HPDE6-E6E7 (cell line): ENCODE results near the gene LTN1.
"Not testable (repeated sequence)": the region's sequence is repeated elsewhere in the genome, so short reads cannot be mapped to it uniquely, and the experiment has no call there.

Experiments used
- DNase-seq: peaks from one replicate; pipeline ENCODE4 v3.0.0; 2011; ENCODE audit warnings: missing footprints; ENCODE audit errors: extremely low spot score

Gene LTN1

DNA sequence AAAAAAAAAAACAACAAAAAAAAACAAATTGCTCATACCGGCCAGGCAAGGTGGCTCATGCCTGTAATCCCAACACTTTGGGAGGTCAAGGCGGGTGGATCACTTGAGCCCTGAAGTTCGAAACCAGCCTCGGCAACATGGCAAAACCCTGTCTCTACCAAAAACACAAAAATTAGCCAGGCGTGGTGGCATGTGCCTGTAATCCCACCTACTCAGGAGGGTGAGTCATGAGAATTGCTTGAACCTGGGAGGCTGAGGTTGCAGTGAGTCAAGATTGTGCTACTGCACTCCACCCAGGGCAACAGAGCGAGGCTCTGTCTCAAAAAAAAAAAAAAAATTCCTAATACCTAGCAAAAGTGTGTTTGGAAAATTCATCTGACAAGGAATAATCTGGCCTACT is 4.5 kb downstream of the LTN1 start:
- DNase-seq = not testable (repeated sequence)

DNA sequence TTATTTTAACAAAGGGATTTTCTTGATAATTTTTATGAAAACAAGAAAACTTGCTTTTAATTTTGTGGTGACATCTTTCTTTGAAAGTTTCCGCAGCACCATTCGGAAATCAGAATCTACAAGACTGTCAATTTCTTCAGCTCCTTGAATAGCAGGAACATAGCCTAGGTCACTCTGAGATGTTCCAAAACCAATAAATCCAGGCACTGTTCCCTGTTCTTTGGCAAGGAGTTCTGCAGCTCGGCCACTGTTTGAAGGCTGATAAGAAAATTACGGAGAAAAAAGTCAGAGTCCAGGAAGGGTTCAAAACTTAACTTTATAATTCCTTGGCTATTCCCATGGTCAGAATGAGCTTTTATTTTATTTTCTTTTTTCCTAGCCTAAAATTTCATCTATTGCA is 6.0 kb downstream of the LTN1 start:
- no peak for DNase-seq

DNA sequence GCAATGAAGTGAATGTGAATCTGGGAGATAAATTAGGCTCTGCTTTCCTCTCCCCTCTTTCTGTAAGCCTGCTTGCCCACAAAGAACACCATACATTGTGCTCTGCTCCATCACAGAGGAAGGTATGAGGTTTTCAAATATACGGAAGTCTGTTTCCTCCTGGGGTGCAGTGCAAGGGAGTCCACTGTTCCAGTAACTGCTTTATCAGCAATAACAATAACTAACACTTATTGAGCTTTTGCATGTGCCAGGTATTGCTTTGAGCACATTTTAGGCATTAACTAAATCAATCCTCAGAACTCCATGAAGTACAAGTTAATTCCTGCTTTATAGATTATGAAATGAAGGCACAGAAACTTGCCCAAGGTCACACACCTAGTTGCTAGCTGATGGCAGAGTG is 10.0 kb downstream of the LTN1 start:
- DNase-seq = no peak

DNA sequence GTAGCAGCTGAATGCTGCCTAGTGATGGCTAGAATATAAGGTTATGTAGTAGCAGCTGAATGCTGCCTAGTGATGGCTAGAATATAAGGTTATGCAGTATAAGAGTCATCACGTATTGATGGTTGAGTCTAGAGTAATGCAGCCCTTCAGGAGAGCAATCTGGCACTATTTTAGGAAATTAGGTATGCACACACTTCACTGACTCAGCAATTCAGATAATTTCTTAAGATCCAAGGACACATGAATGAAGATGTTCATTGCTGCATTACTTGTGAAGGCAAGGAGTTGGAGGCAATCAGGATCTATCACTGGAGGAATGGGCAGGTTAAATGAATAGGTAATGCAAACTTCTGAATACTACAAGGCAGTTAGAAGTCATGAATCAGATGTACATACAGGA is 13.6 kb downstream of the LTN1 start:
- no peak for DNase-seq

DNA sequence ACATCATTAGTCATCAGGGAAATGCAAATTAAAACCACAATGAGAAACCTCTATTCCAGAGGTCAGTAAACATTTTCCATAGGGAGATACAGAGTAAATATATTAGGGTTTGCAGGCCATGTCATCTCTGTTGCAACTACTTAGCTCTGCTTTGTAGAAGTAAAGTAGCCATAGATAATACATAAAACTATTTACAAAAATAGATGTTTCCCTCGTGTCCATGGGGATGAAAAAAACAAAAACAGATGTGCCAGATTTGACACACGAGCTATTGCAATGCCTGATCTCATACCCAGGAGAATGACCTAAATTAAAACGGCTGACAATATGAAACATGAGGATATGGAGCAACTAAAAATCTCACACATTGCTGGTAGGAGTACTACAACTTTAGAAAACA is 17.3 kb downstream of the LTN1 start:
- DNase-seq = no peak

DNA sequence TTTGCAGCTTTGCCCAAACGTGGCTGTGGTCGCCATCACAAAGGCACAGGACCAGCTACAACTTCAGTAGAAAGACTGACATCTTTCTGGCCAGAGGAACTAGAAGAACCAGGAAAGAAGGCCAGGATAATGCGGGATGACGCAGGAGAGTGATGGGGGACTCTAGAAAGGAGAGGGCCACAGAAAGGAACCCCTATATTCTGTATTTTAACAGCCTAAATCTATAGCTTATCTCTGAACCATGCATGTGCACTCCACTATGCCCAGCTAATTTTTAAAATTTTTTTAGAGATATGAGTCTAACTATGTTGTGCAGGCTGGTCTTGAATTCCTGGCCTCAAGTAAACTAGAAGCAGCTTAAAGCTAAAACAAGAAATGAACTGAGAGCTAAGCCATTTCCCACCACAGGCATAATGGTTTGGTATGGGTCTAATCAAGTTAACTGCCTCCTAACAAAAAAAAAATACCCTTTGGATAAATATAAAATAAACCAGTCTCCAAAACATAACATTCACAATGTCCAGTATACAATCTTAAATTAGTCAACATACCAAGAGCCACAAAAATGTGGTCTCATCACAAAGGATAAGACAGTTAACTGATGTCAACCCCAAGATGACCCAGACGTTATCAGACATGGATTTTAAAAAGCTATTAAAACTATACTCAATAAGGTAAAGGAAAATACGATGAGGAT is 18.0 kb downstream of the LTN1 start:
- no peak for DNase-seq

DNA sequence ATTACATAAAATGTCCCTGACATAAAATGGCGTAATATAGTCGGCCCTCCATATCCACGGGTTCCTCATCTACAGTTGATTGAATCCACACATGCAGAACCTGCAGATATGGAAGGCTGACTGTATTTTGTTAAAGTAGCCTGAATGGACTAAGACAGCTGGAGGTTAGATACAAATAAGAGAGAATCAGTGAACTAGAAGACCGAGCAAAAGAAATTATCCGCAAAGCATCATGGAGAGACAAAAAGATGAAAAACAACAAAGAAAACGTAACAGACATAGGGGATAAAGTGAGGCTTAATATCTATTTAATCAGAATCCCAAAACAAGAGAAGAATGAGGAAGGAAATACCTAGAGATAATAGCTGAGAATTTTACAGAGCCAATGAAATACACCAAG is 20.3 kb downstream of the LTN1 start:
- DNase-seq = no peak

DNA sequence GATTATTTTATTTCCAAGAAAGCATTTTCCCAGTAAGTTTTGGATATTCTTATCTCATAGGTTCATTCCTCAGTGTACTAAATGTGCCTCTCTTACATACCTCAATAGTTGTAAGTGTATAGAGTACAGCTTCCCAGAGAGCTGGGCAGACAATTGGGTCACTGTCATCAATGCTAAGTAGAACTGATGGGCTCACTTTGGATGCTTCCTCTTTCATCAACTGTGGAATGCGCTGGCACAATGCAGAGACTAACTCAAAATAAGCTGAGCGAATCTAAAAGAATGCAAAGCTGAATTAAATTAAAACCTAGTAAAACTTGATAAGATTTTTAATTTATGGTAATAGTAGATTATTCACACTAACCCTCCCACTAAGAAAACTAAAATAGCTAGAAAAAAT is 21.5 kb downstream of the LTN1 start:
- no peak for DNase-seq

DNA sequence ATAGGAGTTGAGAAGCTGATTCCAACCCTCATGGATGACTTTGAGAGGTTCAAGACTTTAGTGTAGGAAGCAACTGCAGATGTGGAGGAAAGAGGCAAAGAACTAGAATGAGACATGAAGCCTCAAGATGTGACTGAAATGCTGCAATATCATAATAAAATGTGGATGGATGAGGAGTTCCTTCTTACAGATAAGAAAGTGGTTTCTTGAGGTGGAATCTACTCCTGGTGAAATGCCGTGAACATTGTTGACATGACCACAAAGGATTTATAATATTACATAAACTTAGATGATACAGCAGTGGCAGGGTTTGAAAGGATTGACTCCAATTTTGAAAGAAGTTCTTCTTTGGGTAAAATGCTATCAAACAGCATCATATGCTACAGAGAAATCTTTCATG is 28.8 kb downstream of the LTN1 start:
- no peak for DNase-seq

DNA sequence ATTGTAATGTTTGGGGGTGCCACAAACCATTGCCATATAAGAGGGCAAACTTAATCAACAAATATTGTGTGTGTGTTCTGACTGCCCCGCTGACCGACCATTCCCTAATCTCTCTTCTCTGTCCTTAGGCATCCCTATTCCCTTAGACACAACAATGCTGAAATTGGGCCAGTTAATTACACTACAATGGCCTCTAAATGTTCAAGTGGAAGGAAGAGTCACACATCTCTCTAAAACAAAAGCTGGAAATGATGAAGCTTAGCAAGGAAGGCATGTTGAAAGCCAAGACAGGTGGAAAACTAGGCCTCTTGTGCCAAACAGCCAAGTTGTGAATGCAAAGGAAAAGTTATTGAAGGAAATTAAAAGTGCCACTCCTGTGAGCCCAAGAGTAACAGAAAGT is 30.2 kb downstream of the LTN1 start:
- DNase-seq = no peak

DNA sequence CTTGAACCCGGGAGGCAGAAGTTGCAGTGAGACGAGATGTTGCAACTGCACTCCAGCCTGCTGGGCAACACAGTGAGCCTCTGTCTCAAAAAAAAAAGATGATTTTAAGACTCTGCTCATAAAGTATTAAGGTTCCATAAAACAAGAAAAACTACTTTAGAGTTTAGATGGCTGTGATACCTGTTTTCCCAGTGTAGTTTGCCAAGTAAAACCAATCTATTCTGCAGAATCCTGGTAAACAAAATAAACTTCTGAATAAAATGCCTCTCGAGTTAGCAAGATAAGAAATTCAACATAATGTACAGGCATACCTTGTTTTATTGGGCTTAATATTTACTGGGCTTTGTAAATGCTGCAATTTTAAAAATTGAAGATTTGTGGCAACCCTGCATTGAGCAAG is 30.8 kb downstream of the LTN1 start:
- no peak for DNase-seq

DNA sequence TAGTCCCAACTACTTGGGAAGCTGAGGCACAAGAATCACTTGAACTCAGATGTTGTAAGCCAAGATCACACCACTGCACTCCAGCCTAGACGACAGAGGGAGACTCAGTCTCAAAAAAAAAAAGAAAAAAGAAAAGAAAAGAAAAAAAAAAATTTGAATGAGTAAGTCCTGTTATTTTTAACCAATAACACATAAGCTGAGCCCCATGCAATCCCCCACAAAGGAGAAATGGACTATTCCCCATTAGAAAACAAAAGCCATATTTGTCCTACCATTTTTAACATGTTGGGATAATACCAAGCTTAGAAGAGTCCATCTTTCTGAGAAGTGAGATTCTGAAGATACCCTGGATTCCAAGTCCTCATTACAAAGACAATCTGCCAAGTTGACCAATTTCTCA is 32.4 kb downstream of the LTN1 start:
- DNase-seq = no peak

DNA sequence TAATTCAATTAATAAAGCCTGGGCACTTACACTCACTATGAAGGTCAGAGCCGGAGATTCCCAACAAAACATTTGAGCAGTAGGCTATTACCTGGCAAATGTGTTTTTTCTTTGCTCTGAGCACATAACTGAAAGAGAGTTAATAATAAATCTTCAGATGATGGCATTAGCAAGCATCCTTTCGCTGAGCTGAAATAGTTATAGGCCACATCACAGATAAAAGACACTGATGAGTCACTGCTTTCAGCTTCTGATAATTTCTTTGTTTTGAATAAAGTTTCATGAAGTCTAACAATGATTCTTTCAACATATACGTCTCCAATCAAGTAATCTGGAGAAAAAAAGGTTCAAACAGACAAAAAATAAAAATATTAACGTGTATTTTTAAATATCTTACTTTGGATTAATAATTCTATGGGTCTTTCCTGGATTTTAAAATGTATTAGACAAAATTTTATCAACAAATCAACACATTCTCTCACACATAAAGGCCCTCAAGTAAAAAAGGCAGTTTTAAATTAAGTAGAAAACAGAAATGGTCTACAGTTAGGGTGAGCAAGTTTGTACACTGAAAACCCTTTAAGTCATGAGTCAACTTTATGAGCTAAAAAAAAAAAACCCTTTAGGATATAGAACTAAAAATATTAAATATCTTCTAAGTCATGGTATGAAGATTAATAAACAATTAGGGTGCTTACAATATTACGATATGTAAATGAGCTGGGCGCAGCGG is 33.1 kb downstream of the LTN1 start:
- no peak for DNase-seq

DNA sequence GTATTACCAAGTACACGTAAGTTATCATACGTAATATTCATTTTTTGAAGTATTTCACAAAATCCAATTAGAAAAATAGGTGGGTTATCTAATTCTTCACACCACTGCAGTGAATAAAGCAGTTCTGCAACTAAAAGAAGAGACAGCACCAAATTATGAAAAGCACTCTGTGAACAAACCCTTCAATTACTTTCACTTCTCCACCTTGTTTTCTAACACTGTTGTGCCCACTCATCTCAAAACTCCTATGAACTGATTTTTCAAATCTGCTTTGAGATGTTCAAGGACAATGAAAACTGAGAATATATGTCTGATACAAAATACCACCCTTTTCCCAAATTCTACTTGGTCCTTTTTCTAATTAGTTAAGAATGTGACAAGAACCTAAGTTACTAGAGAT is 39.4 kb downstream of the LTN1 start:
- no peak for DNase-seq

DNA sequence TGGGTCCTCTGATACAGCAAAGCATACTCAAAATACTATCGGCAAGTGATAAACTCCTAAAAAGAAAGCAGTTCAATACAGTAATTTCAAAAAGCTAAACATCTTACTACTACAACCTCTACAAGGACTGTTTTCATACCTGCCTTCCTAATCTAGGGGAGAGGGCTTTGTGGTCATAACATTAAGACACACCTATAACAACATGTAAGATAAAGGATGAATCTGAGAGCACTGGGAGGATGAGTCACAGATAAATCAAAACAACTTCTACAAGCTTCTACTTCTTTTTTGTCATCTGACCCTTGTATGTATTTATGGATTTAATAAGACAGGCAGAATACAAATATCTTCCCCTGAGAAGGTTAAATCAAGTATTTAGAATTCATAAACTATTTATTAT is 40.0 kb downstream of the LTN1 start:
- DNase-seq = no peak

DNA sequence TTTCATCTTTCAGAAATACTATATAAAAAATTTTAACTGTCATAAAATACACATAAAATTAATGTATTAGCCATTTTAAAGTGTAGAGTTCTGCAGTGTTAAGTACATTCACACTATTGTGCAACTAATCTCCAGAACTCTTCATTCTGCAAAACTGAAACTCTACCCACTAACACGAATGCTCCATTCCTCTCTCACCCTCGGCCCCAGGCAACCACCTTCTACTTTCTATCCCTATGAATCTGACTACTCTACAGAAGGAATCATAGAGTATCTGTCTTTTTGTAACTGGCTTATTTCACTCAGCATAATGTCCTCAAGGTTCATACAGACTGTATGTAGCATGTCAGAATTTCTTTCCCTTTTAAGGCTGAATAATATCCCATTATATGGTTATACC is 43.4 kb downstream of the LTN1 start:
- DNase-seq = no peak

DNA sequence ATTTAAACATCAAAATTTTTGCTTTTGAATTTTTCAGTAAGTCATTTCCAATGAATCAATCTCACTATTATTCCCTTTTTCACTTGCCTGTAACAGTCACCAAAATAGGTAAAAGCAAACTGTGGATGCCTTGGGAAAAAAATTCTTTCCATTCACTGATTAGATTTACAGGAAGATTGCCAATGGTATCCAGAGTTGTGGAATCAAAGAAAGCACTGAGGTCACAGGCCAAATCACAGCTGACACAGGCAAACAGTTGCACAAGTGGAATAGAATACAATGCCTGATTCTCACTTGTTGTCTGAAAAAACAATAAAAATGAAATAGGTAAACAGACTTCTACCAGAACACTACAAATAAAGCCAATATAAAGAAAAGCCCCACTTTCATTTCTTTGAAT is 48.4 kb downstream of the LTN1 start:
- DNase-seq = no peak

DNA sequence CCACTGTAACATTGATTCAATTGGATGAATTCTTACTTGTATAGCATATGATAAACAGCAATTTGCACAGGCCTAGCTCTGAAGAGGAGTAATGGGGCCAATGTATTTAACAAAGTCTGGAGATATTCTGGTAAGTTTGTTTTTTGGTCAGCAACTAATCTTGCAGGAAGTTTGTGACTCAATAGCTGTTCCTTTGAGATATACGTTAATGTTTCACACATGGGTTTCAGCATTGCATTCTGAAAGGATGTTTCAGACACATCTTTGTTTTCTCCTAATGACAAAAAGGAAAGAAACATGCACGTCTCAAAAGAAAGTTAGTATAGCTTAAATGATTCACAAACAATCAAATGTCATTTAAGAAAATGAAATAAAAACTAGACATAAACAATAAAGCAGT is 49.0 kb downstream of the LTN1 start:
- DNase-seq = no peak

DNA sequence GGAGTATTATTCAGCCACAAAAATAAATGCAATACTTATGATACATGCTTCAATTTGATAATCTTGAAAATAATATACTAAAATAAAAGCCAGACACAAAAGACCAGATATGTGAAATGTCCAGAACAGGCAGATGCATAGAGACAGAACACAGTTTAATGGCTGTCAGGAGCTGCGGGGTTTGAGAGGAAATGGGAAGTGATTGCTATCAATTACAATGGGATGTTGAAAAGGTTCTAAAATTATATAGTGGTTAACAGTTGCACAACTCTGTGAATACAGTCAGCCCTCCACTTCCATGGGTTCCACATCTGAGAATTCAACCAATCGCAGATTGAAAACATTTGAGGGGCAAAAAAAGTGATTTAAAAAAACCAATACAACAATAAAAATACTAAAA is 54.0 kb downstream of the LTN1 start:
- no peak for DNase-seq

DNA sequence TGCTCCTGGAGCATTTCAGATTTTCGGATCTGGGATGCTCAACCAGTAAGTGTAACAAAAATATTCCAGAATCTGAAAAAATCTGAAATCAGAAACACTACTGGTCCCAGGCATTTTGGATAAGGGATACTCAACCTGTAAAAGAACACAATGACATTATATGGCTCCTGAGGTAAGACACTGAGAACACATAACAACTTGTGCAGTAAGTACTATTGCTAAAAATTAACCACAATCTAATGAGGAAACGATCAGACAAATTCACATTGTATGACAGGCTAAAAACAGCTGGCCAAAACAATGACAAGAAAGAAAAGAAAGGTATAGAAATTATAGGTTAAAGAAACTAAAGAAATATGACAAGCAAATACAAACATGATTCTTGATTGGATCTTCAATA is 54.9 kb downstream of the LTN1 start:
- no peak for DNase-seq

DNA sequence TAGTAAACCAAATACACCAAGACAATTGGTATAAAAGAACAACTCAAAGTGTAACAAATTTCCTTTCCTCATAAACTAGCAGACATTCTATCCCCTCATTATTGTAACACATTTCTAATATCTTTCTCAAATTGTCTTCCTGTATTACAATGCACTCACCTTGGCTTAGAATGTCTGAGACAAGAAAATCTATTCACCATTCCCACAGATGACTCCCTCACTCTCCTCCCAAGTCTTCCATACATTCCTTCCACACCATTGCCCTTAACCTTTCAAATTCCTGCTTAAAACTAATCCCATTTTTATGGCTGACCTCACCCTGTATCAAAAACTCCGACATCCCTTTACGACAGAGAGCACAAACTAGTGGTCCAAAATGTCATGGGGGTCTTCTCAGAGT is 56.0 kb downstream of the LTN1 start:
- no peak for DNase-seq

DNA sequence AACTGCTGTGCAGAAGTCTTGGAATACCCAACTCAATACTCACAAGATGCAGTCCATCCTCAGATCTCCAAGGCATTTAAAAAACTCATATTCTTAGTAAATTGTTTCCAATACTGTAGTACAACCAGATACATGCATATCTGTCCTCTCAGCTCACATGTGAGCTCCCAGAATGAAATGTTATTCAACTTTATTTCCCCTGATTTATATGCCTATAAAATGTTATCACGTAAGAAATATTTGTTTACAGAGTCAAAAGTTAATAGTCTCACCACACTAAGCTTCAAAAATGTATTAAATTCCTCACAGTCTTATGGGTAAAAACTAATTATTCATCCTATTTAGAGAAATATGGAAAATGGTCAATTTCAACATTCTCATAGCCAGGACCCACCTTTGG is 56.6 kb downstream of the LTN1 start:
- DNase-seq = no peak

DNA sequence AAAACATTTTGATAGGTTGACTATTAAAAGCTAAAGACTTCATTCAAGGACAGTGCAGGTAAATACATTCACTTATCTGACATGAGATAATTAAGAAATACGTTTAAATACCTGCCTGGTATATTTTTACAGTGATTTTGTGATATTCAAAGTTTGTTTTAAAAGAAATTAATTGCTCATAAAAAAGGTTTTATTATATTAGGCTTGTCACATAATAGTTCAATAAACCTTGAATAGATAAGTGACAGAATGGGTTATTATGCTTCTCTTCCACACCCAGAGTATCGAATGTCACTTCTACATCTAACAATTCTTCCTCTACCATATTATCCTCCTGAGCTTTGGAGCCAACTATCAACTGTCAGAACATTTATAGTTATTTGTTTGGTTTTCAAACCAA is 60.0 kb downstream of the LTN1 start:
- DNase-seq = no peak
